Keratinocyte (primary cell): ENCODE measurements around the gene SPRR2F. TPM values are rescaled to one million over a fixed set of nuclear protein-coding genes. Genes with fewer than 3 reads are reported as not detected.

Source experiments
- DNase-seq: peaks from one replicate; pipeline ENCODE4 v3.0.0-alpha.2; 2011; ENCODE audit warnings: low read depth, missing footprints, low spot score
- FAIRE-seq: peaks from 2 replicates; lab custom pipeline; 2011; peaks lifted over from hg19 to GRCh38; lab: Jason Lieb, UNC
- H2AFZ ChIP-seq: 2 replicates; pipeline ENCODE4 v1.6.0; 2012; ENCODE audit warnings: low read length, control low read depth, inconsistent platforms; ENCODE audit not compliant: control insufficient read depth
- H3K27ac ChIP-seq: 2 replicates; pipeline ENCODE4 v1.5.1; 2011; ENCODE audit warnings: low read length; ENCODE audit not compliant: control insufficient read depth, insufficient read depth
- H3K27me3 ChIP-seq: 3 replicates; pipeline ENCODE4 v1.6.0; 2011; ENCODE audit warnings: low read length; ENCODE audit not compliant: control insufficient read depth, insufficient read depth; ENCODE audit errors: extremely low read depth
- H3K36me3 ChIP-seq, 2 experiments: 2 replicates in 1 of 2; 3 replicates in 1 of 2; pipeline ENCODE4 v1.5.1; 2011; ENCODE audit warnings: low read length in 2 of 2, mild to moderate bottlenecking in 1 of 2; ENCODE audit not compliant: control insufficient read depth in 2 of 2, insufficient read depth in 2 of 2; ENCODE audit errors: extremely low read depth in 1 of 2
- H3K4me1 ChIP-seq: 3 replicates; pipeline ENCODE4 v1.5.1; 2011; ENCODE audit warnings: low read length; ENCODE audit not compliant: control insufficient read depth, insufficient read depth; ENCODE audit errors: extremely low read depth
- H3K4me2 ChIP-seq: 3 replicates; pipeline ENCODE4 v1.6.0; 2011; ENCODE audit warnings: low read depth, low read length; ENCODE audit not compliant: control insufficient read depth, insufficient read depth; ENCODE audit errors: extremely low read depth
- H3K4me3 ChIP-seq, 3 experiments: fragments of 200-600 bp in 1 of 3; sonication (generic) in 1 of 3; 2 replicates in 2 of 3; 3 replicates in 1 of 3; pipeline ENCODE4 v1.5.1; 2011 to 2016; ENCODE audit warnings: low read length in 3 of 3, mild to moderate bottlenecking in 3 of 3, control low read depth in 2 of 3, inconsistent platforms in 1 of 3, low read depth in 1 of 3, mixed read lengths in 1 of 3, mixed run types in 1 of 3, moderate library complexity in 1 of 3; ENCODE audit not compliant: control insufficient read depth in 2 of 3, insufficient read depth in 2 of 3; ENCODE audit errors: extremely low read depth in 1 of 3
- H3K79me2 ChIP-seq: 2 replicates; pipeline ENCODE4 v1.6.0; 2012; ENCODE audit warnings: low read length; ENCODE audit not compliant: control insufficient read depth, insufficient read depth
- H3K9ac ChIP-seq: 3 replicates; pipeline ENCODE4 v1.6.0; 2011; ENCODE audit warnings: low read length; ENCODE audit not compliant: control insufficient read depth, insufficient read depth; ENCODE audit errors: extremely low read depth
- H3K9me1 ChIP-seq: 3 replicates; pipeline ENCODE4 v1.6.0; 2011; ENCODE audit warnings: low read length; ENCODE audit not compliant: control insufficient read depth, insufficient read depth; ENCODE audit errors: extremely low read depth
- H3K9me3 ChIP-seq: 2 replicates; pipeline ENCODE4 v1.5.1; 2012; ENCODE audit warnings: low read depth, low read length; ENCODE audit not compliant: control insufficient read depth
- H4K20me1 ChIP-seq: 3 replicates; pipeline ENCODE4 v1.6.0; 2011; ENCODE audit warnings: low read length; ENCODE audit not compliant: control insufficient read depth, insufficient read depth; ENCODE audit errors: extremely low read depth
- CTCF ChIP-seq, 3 experiments: IDR thresholded peaks in 1 of 3; conservative IDR thresholded peaks in 1 of 3; optimal IDR thresholded peaks in 1 of 3; 2 replicates in 2 of 3; 3 replicates in 1 of 3; pipeline versions ENCODE3 to v1.5.1; 2011; ENCODE audit warnings: low read length in 3 of 3, mild to moderate bottlenecking in 3 of 3, moderate library complexity in 2 of 3, control low read depth in 1 of 3, inconsistent platforms in 1 of 3; ENCODE audit not compliant: insufficient read depth in 2 of 3; ENCODE audit errors: extremely low read depth in 1 of 3
- EZH2 ChIP-seq: IDR thresholded peaks from one replicate; pipeline ENCODE4 v1.6.1; 2012; ENCODE audit warnings: inconsistent platforms, mild to moderate bottlenecking, low read length, moderate library complexity
- dilution Hi-C: fragments of 300-500 bp; cut with MboI; formaldehyde crosslinking; loops from one replicate; pipeline ENCODE4 v1.7.0; 2020; ENCODE audit warnings: low sequenced_read_pairs; ENCODE audit not compliant: extremely low pct_ligation_motif_present
- polyA plus RNA-seq, 5 experiments: library from polyadenylated mRNA; depleted of rRNA in 3 of 5; stranded (reverse) in 3 of 5; stranded (forward) in 1 of 5; unstranded in 1 of 5; fragments of >200 nt; gene quantifications; 1 replicate in 1 of 5; 2 replicates in 3 of 5; 3 replicates in 1 of 5; pipeline versions ENCODE4 v1.2.1 to v1.2.3, GENCODE V29; 2011 to 2012; ENCODE audit warnings: missing spikeins in 2 of 5, low read depth in 1 of 5, low replicate concordance in 1 of 5

The SPRR2F gene
- polyA plus RNA-seq, 1 donor (not counting 4 experiments of a cell fraction or from before 2014, with no cell fraction given) = not detected

- peak overlapping the region; percentile 72 for H3K4me2 ChIP-seq
- TF ChIP-seq CTCF (optimal IDR thresholded peaks at IDR 0.05 in 1 of 3, IDR thresholded peaks at IDR 0.05 in 1 of 3, conservative IDR thresholded peaks at IDR 0.05 in 1 of 3; ENCODE audit: extremely low read depth in 1 of 3, insufficient read depth in 2 of 3, low read length in 3 of 3) (no peak), EZH2 (no peak)
- H3K9me3 ChIP-seq = no peaks in the 10 kb centered on the region
- H2AFZ ChIP-seq = peak overlapping the region; percentile 93
- no peaks in the 10 kb centered on the region for H3K27me3 ChIP-seq
- DNase-seq (peak; percentile 66), FAIRE-seq (peak; percentile 96)
- no peaks in the 10 kb centered on the region for H4K20me1 ChIP-seq
- peak overlapping the region; percentile 98 for H3K27ac ChIP-seq
- H3K36me3 ChIP-seq = no peaks in the 10 kb centered on the region
- H3K4me1 ChIP-seq = peaks cover 27% of the 10 kb centered on the region
- no peaks in the 10 kb centered on the region for H3K79me2 ChIP-seq
- H3K9ac ChIP-seq = peak overlapping the region; percentile 73
- H3K9me1 ChIP-seq = no peaks in the 10 kb centered on the region
- dilution Hi-C loops = no loop called here
- peak overlapping the region in 2 of 3 experiments; percentile 35 to 46 for H3K4me3 ChIP-seq
Observed at GRCh38 chr1:153122831-153123421, 9.6 kb upstream of the SPRR2F start.

- dilution Hi-C loops = no loop called here
- no peak overlapping the region for H3K4me2 ChIP-seq
- DNase-seq (no peak), FAIRE-seq (no peak)
- no peak overlapping the region for H2AFZ ChIP-seq
- H4K20me1 ChIP-seq = no peaks in the 10 kb centered on the region
- no peak overlapping the region for H3K27ac ChIP-seq
- H3K9me3 ChIP-seq = no peaks in the 10 kb centered on the region
- H3K36me3 ChIP-seq = no peaks in the 10 kb centered on the region
- H3K9ac ChIP-seq = no peak overlapping the region
- H3K4me3 ChIP-seq = no peak overlapping the region
- no peak for TF ChIP-seq CTCF (optimal IDR thresholded peaks at IDR 0.05 in 1 of 3, IDR thresholded peaks at IDR 0.05 in 1 of 3, conservative IDR thresholded peaks at IDR 0.05 in 1 of 3; ENCODE audit: extremely low read depth in 1 of 3, insufficient read depth in 2 of 3, low read length in 3 of 3)
- no peak for TF ChIP-seq EZH2
- H3K4me1 ChIP-seq = peaks cover 16% of the 10 kb centered on the region
- no peaks in the 10 kb centered on the region for H3K27me3 ChIP-seq
- H3K79me2 ChIP-seq = no peaks in the 10 kb centered on the region
- H3K9me1 ChIP-seq = no peaks in the 10 kb centered on the region
Observed at GRCh38 chr1:153120945-153121344, 7.6 kb upstream of the SPRR2F start.
